Measurements from ENCODE around the gene LEMD1. TPM values are rescaled to one million over a fixed set of nuclear protein-coding genes. Genes with fewer than 3 reads are reported as not detected.

The LEMD1 gene, protein sequence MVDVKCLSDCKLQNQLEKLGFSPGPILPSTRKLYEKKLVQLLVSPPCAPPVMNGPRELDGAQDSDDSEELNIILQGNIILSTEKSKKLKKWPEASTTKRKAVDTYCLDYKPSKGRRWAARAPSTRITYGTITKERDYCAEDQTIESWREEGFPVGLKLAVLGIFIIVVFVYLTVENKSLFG
- total RNA-seq (not detected in 2 replicates), polyA plus RNA-seq (not detected in 2 replicates)

- no peaks in the 10 kb centered on the region for H3K9me3 ChIP-seq (ENCODE audit: low read depth)
- no peak within 1 kb of the TSS for H3K4me3 ChIP-seq
- peak in 1 of 2 donors; percentile 72 for DNase-seq (ENCODE audit: low read depth in 1 of 2, low spot score in 1 of 2)
- peak within 1 kb of the TSS; percentile 79 for H3K27ac ChIP-seq
- TF ChIP-seq, protein P1, sequence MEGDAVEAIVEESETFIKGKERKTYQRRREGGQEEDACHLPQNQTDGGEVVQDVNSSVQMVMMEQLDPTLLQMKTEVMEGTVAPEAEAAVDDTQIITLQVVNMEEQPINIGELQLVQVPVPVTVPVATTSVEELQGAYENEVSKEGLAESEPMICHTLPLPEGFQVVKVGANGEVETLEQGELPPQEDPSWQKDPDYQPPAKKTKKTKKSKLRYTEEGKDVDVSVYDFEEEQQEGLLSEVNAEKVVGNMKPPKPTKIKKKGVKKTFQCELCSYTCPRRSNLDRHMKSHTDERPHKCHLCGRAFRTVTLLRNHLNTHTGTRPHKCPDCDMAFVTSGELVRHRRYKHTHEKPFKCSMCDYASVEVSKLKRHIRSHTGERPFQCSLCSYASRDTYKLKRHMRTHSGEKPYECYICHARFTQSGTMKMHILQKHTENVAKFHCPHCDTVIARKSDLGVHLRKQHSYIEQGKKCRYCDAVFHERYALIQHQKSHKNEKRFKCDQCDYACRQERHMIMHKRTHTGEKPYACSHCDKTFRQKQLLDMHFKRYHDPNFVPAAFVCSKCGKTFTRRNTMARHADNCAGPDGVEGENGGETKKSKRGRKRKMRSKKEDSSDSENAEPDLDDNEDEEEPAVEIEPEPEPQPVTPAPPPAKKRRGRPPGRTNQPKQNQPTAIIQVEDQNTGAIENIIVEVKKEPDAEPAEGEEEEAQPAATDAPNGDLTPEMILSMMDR (IDR thresholded peaks at IDR 0.05; ENCODE audit: low read depth, low read length) = no peak
- H3K4me1 ChIP-seq (ENCODE audit: low read depth) = peaks cover 20% of the 10 kb centered on the region
- H3K36me3 ChIP-seq = no peaks in the 10 kb centered on the region
- H3K27me3 ChIP-seq = no peaks in the 10 kb centered on the region
Observed at GRCh38 chr1:205421798-205422197, at the start of gene LEMD1. LEMD1 (minus strand) TSS chr1:205422056; CDS start chr1:205420536, 1,520 bp downstream.

DNA sequence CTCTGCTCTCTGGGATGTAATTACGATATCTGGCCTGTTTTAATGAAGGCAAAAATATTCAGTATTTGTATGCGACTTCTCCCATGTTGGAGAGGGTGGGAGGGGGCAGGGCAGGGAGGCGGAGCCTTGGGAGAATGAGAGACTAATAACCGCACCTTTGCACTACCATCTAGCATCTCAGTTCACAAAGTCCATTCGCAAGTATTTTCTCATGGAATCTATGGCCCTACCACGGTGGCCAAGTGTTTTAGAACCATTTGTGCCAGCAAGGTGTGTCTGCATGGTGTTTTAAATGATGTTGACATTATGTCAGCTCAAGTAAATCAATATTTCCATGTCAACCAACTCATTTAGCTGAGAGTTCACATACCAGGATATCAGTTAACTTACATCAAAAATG lies 48.3 kb upstream of the LEMD1 start:
- H3K4me3 ChIP-seq = no peak overlapping the region
- no peaks in the 10 kb centered on the region for H3K9me3 ChIP-seq (ENCODE audit: low read depth)
- no peak overlapping the region for H3K27ac ChIP-seq
- no peaks in the 10 kb centered on the region for H3K4me1 ChIP-seq (ENCODE audit: low read depth)
- no peaks in the 10 kb centered on the region for H3K36me3 ChIP-seq
- no peak for DNase-seq (ENCODE audit: low read depth in 1 of 2, low spot score in 1 of 2)
- TF ChIP-seq, protein P1 (IDR thresholded peaks at IDR 0.05; ENCODE audit: low read depth, low read length) = no peak
- H3K27me3 ChIP-seq = no peaks in the 10 kb centered on the region

DNA sequence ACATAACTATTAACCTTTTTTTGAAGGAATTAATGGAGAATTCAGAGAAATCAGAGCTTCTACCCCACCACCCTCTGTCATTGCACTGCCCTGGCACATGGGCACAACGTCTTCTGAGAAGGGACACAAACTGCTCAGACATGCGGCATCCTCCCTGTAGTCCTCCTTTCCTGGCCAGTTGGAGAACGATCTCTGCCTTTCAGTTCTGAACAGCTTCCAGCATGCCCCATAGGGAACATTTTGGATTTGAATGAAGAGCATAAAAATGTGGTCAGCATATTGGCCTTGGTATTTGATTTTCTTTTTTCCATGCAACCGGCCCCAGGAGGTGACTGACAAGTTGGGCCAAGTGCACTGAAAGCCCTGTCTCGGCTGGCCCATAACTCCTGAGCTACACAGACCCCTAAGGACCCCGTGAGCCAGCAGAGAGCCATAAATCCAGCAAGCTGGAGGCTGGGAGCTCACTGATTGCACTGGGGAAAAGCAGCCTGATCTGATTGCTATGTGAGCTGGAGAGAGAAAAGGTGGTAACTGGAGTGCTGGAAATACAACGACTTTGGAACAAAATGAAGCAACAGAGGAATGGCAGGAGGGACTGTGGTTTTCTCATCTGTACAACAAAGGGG lies 44.9 kb upstream of the LEMD1 start:
- no peak overlapping the region for H3K27ac ChIP-seq
- peaks cover 4% of the 10 kb centered on the region for H3K27me3 ChIP-seq
- no peaks in the 10 kb centered on the region for H3K9me3 ChIP-seq (ENCODE audit: low read depth)
- H3K36me3 ChIP-seq = no peaks in the 10 kb centered on the region
- DNase-seq (ENCODE audit: low read depth in 1 of 2, low spot score in 1 of 2) = no peak
- TF ChIP-seq, protein P1 (IDR thresholded peaks at IDR 0.05; ENCODE audit: low read depth, low read length) = no peak
- no peak overlapping the region for H3K4me3 ChIP-seq
- H3K4me1 ChIP-seq (ENCODE audit: low read depth) = no peaks in the 10 kb centered on the region

DNA sequence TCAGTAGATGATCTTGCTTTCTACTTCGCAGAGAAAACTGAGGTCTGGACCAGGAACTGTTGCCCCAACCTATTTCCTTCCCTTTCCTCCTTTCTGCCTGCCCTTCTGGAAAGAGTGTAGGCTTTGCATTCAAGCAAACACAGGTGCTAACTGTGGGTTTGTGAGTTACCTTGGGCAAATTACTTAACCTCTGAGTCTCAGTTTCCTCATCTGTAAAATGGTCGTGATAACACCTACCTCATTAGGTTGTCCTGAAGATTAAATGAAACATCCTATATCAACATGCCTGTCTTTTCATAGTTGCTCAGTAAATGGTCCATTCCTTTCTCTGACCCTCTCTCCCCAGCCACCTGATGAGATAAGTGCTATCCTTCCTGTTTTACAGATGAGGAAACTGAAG lies 43.5 kb upstream of the LEMD1 start:
- H3K27ac ChIP-seq = no peak overlapping the region
- DNase-seq (ENCODE audit: low read depth in 1 of 2, low spot score in 1 of 2) = no peak
- peaks cover 5% of the 10 kb centered on the region for H3K27me3 ChIP-seq
- H3K36me3 ChIP-seq = no peaks in the 10 kb centered on the region
- TF ChIP-seq, protein P1 (IDR thresholded peaks at IDR 0.05; ENCODE audit: low read depth, low read length) = no peak
- H3K4me1 ChIP-seq (ENCODE audit: low read depth) = no peaks in the 10 kb centered on the region
- no peak overlapping the region for H3K4me3 ChIP-seq
- no peaks in the 10 kb centered on the region for H3K9me3 ChIP-seq (ENCODE audit: low read depth)

DNA sequence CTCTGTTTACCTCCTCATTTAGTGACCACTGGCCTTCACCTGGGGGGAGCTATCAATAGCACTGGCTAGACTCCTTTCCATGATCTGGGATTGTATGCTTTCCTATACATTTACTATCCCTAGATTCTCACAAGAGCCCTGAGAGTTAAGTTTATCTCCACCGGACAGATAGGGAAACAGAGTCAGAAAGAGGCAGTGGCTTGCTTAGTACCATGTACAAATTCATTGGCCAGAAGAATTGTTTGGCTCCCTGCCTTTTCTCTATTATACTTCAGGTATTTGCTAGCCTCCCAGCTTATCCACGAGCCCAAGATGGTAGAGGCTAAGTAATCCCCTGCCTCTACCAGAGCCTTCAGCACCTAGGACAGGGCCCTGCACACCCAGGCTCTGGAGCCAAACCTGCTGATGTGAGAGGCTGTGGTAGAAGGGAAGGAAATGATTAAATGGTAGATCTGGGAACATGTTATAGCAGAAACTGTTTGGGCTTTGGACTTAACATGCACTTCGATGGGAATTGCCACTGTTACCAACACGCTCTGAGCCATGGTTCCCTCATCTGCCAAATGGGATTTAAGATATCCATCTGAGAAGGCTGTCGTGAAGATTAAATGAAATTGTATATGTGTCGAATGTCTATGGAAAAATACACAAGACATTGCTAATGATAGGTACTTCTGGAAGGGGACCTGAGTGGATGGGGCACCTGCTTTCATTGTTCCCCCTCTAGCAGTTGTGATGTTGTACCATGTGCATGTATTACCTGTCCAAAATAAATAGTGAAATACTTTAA lies 37.1 kb upstream of the LEMD1 start:
- H3K36me3 ChIP-seq = no peaks in the 10 kb centered on the region
- H3K27me3 ChIP-seq = peaks cover 58% of the 10 kb centered on the region
- peak; percentile 80 to 85 for DNase-seq (ENCODE audit: low read depth in 1 of 2, low spot score in 1 of 2)
- H3K4me1 ChIP-seq (ENCODE audit: low read depth) = peaks cover 7% of the 10 kb centered on the region
- no peaks in the 10 kb centered on the region for H3K9me3 ChIP-seq (ENCODE audit: low read depth)
- no peak overlapping the region for H3K4me3 ChIP-seq
- TF ChIP-seq, protein P1 (IDR thresholded peaks at IDR 0.05; ENCODE audit: low read depth, low read length) = no peak
- no peak overlapping the region for H3K27ac ChIP-seq

Data from cardiac muscle cell (in vitro differentiated cells and primary cell).